Activated T-helper 1 cell treated with anti-CD3 and anti-CD28 coated beads, Interleukin-12 subunit alpha, Interleukin-12 subunit beta, Interleukin-2, Interleukin-4 antibody, amounts not matched to agents 30 ng/mL and 10 ng/mL and 1 ng/mL, durations not matched to agents 14 hours and 24 hours and 36 hours (primary cell): ENCODE measurements around the gene SLC25A51. TPM values are rescaled to one million over a fixed set of nuclear protein-coding genes. Genes with fewer than 3 reads are reported as not detected.
A peak's percentile ranks its signal among the peaks of the same experiment; 100 is the strongest.
"Not testable (repeated sequence)": the region's sequence is repeated elsewhere in the genome, so short reads cannot be mapped to it uniquely, and the experiment has no call there.

Source experiments
- DNase-seq: peaks from one replicate; pipeline ENCODE4 v3.0.0; 2021; ENCODE audit warnings: low spot score
- H3K27ac Mint-ChIP-seq: one replicate; pipeline ENCODE4 v1.8.0; 2021; ENCODE audit warnings: mild to moderate bottlenecking, mixed read lengths
- H3K27me3 Mint-ChIP-seq: one replicate; pipeline ENCODE4 v1.8.0; 2022; ENCODE audit warnings: mild to moderate bottlenecking, moderate library complexity, mixed read lengths; ENCODE audit not compliant: insufficient read depth
- H3K36me3 Mint-ChIP-seq: one replicate; pipeline ENCODE4 v1.8.0; 2021; ENCODE audit warnings: low read depth, mixed read lengths
- H3K4me1 Mint-ChIP-seq: one replicate; pipeline ENCODE4 v1.8.0; 2021; ENCODE audit warnings: low read depth, mixed read lengths
- H3K4me3 Mint-ChIP-seq: one replicate; pipeline ENCODE4 v1.8.0; 2021; ENCODE audit warnings: mild to moderate bottlenecking, moderate library complexity, mixed read lengths
- H3K9me3 Mint-ChIP-seq: one replicate; pipeline ENCODE4 v1.8.0; 2021; ENCODE audit warnings: mixed read lengths
- intact Hi-C: fragments of 100-400 bp; cut with micrococcal nuclease; formaldehyde crosslinking; loops from one replicate; pipeline ENCODE4 v1.15.1; 2024
- total RNA-seq: library from RNA; stranded (reverse); gene quantifications from 2 replicates; pipeline ENCODE4 v1.2.3, GENCODE V29; 2022

The SLC25A51 gene
- total RNA-seq, 1 donor from 2014 or later: 30.0 TPM

- intact Hi-C loops: loop anchor here (1.0 to 10.0 kb wide), 4 partner anchors 66 to 1418 kb away; partner anchors contain the start of genes POLR1E and ZBTB5
- DNase-seq: no peak
- H3K4me3 Mint-ChIP-seq: peak overlapping the region; percentile 90
- peaks cover 5% of the 10 kb centered on the region for H3K27me3 Mint-ChIP-seq
- no peaks in the 10 kb centered on the region for H3K9me3 Mint-ChIP-seq
- peaks cover 9% of the 10 kb centered on the region for H3K36me3 Mint-ChIP-seq
- peak overlapping the region; percentile 84 for H3K27ac Mint-ChIP-seq
- peaks cover 28% of the 10 kb centered on the region for H3K4me1 Mint-ChIP-seq
Observed at GRCh38 chr9:37902796-37903646, 906 bp downstream of the SLC25A51 start.

GRCh38 chr9:37902131-37902530 is 1.8 kb downstream of the SLC25A51 start:
- Mint-ChIP-seq H3K4me1 (peaks cover 33% of the 10 kb centered on the region), H3K27ac (no peak overlapping the region), H3K36me3 (peaks cover 14% of the 10 kb centered on the region), H3K9me3 (no peaks in the 10 kb centered on the region), H3K27me3 (peaks cover 5% of the 10 kb centered on the region), H3K4me3 (peak overlapping the region; percentile 90)
- intact Hi-C loops: loop anchor here (5.0 to 10.0 kb wide), 3 partner anchors 65 to 1417 kb away; partner anchors contain the start of gene ZBTB5
- DNase-seq: no peak

GRCh38 chr9:37899041-37899440 is 4.9 kb downstream of the SLC25A51 start:
- intact Hi-C loops: no loop called here
- Mint-ChIP-seq H3K4me1 (peaks cover 24% of the 10 kb centered on the region), H3K36me3 (peaks cover 31% of the 10 kb centered on the region), H3K9me3 (no peaks in the 10 kb centered on the region), H3K4me3 (no peak overlapping the region), H3K27me3 (no peaks in the 10 kb centered on the region), H3K27ac (no peak overlapping the region)
- DNase-seq: no peak

GRCh38 chr9:37897665-37898064 is 6.3 kb downstream of the SLC25A51 start:
- H3K4me3 Mint-ChIP-seq: no peak overlapping the region
- H3K36me3 Mint-ChIP-seq: peaks cover 37% of the 10 kb centered on the region
- H3K4me1 Mint-ChIP-seq: peaks cover 19% of the 10 kb centered on the region
- peak overlapping the region; percentile 4 for H3K27ac Mint-ChIP-seq
- DNase-seq: no peak
- intact Hi-C loops: no loop called here
- H3K9me3 Mint-ChIP-seq: no peaks in the 10 kb centered on the region
- H3K27me3 Mint-ChIP-seq: no peaks in the 10 kb centered on the region

GRCh38 chr9:37892063-37892462 is 11.9 kb downstream of the SLC25A51 start:
- no peak for DNase-seq
- Mint-ChIP-seq H3K4me3 (no peak overlapping the region), H3K27me3 (no peaks in the 10 kb centered on the region), H3K4me1 (no peaks in the 10 kb centered on the region), H3K27ac (no peak overlapping the region), H3K36me3 (peaks cover 50% of the 10 kb centered on the region), H3K9me3 (no peaks in the 10 kb centered on the region)
- intact Hi-C loops: no loop called here

- DNase-seq, H3K27ac Mint-ChIP-seq, H3K9me3 Mint-ChIP-seq, H3K4me3 Mint-ChIP-seq, H3K4me1 Mint-ChIP-seq, intact Hi-C loops, H3K27me3 Mint-ChIP-seq: not testable (repeated sequence)
- peaks cover 47% of the 10 kb centered on the region for H3K36me3 Mint-ChIP-seq
Observed at GRCh38 chr9:37891042-37891441, 12.9 kb downstream of the SLC25A51 start.

GRCh38 chr9:37889536-37889935 is 14.4 kb downstream of the SLC25A51 start:
- H3K4me1 Mint-ChIP-seq: peaks cover 5% of the 10 kb centered on the region
- no peak for DNase-seq
- peaks cover 49% of the 10 kb centered on the region for H3K36me3 Mint-ChIP-seq
- H3K27ac Mint-ChIP-seq: no peak overlapping the region
- no peaks in the 10 kb centered on the region for H3K27me3 Mint-ChIP-seq
- no peaks in the 10 kb centered on the region for H3K9me3 Mint-ChIP-seq
- intact Hi-C loops: no loop called here
- no peak overlapping the region for H3K4me3 Mint-ChIP-seq

GRCh38 chr9:37887977-37888583 is 15.8 kb downstream of the SLC25A51 start:
- H3K27ac Mint-ChIP-seq, H3K27me3 Mint-ChIP-seq, H3K4me3 Mint-ChIP-seq, H3K4me1 Mint-ChIP-seq, DNase-seq, intact Hi-C loops, H3K9me3 Mint-ChIP-seq: not testable (repeated sequence)
- peaks cover 45% of the 10 kb centered on the region for H3K36me3 Mint-ChIP-seq

GRCh38 chr9:37880916-37881479 is 22.9 kb downstream of the SLC25A51 start:
- DNase-seq: no peak
- intact Hi-C loops: no loop called here
- Mint-ChIP-seq H3K4me3 (no peak overlapping the region), H3K9me3 (no peaks in the 10 kb centered on the region), H3K4me1 (peaks cover 9% of the 10 kb centered on the region), H3K36me3 (peaks cover 23% of the 10 kb centered on the region), H3K27ac (no peak overlapping the region), H3K27me3 (no peaks in the 10 kb centered on the region)

GRCh38 chr9:37876376-37876775 is 27.6 kb downstream of the SLC25A51 start:
- Mint-ChIP-seq H3K4me3 (no peak overlapping the region), H3K36me3 (peaks cover 7% of the 10 kb centered on the region), H3K9me3 (no peaks in the 10 kb centered on the region), H3K27me3 (no peaks in the 10 kb centered on the region), H3K4me1 (no peaks in the 10 kb centered on the region), H3K27ac (no peak overlapping the region)
- intact Hi-C loops: no loop called here
- DNase-seq: no peak

GRCh38 chr9:37873955-37874354 is 30.0 kb downstream of the SLC25A51 start:
- no peak overlapping the region for H3K27ac Mint-ChIP-seq
- no peaks in the 10 kb centered on the region for H3K9me3 Mint-ChIP-seq
- H3K36me3 Mint-ChIP-seq: peaks cover 3% of the 10 kb centered on the region
- no peaks in the 10 kb centered on the region for H3K4me1 Mint-ChIP-seq
- intact Hi-C loops: no loop called here
- no peak for DNase-seq
- no peak overlapping the region for H3K4me3 Mint-ChIP-seq
- no peaks in the 10 kb centered on the region for H3K27me3 Mint-ChIP-seq

GRCh38 chr9:37870799-37871176 is 33.1 kb downstream of the SLC25A51 start:
- intact Hi-C loops: no loop called here
- H3K9me3 Mint-ChIP-seq: no peaks in the 10 kb centered on the region
- peaks cover 5% of the 10 kb centered on the region for H3K36me3 Mint-ChIP-seq
- H3K4me1 Mint-ChIP-seq: no peaks in the 10 kb centered on the region
- H3K4me3 Mint-ChIP-seq: no peak overlapping the region
- no peak for DNase-seq
- H3K27ac Mint-ChIP-seq: no peak overlapping the region
- no peaks in the 10 kb centered on the region for H3K27me3 Mint-ChIP-seq
